ENCODE measurements around the gene CFAP77.

Gene CFAP77

DNA sequence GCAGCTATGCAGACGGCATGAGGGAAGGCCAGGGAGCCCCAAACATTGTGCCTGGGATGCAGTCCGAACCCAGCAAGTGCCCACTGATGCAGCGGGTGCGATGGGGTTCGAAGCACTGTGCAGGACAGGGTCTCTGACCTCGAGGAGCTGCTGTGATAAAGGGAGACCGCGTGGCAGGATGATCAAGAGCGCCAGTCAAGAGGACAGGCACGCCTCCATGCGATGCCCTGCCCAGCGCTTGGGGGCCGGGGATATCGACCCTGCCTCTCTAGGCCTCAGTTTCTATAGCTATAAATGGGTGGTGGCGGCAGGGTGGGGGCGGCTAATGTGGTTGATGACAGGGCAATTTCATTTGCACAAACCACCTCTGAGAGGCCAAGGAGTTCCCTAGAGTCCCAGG, 87.7 kb downstream of the CFAP77 start:
- no peak for DNase-seq

DNA sequence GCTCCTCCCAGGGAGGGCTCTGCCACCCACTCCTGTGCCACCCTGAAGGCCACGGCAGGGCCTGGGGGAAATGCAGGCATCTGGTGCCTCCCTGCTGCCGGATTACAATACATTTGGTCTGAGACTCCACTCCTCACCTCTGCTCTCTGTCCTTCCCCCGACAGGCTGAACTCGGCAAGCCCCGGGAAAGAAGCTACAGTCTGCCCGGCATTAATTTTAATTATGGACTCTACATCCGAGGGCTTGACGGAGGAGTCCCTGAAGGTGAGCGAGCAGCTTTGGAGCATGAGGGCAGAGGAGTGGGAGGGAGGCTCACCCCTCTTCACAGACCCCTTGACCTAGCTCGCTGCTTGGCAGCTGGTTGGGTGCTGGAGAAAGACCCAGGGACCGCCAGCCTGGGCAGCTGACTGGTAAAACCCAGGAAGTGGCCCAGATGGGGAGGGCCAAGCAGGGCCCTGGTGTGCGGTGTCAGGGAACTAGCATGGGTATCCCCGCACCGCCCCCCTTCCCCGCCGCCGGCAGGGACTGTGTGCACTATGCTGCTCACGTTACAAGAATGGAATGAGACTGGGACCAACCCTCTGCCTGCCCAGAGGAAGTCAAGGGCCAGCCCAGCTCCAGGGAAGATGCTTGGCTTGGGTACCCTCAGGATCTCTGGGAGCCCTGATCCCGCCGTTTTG, 88.7 kb downstream of the CFAP77 start:
- no peak for DNase-seq

DNA sequence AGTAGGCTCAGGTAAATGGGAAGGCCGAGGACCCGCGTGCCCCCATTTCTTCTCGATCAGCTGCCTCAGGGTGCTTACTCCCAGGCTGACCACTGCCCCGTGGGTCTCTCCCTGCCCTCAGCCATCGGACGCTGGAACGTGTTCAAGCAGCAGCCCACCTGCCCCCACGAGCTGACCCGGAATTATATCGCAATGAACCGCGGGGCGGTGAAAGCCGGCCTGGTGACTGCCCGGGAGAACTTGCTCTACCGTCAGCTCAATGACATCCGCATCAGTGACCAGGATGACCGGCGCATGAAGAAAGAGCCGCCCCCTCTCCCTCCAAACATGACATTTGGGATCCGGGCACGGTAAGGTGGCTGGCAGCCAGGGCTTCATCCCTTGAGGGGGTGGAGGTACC, 89.2 kb downstream of the CFAP77 start:
- DNase-seq = no peak

DNA sequence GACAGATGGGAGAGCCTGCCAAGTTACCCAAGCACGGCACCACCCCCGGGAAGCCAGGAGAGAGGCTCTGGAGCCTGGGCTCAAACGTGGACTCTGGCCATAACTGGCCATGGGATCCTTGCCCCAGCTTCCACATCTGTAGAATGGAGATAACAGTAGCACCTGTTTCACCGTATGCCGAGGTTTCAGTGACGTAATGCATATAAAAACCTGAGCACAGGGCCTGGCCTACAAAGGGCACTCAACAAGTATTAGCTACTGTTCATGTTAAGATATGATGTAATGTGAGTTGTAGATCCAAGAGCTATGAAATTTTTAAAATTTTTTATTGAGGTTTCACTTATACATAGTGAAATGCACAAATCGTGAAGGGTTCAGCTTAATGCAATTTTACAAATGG, 90.2 kb downstream of the CFAP77 start:
- DNase-seq = no peak

DNA sequence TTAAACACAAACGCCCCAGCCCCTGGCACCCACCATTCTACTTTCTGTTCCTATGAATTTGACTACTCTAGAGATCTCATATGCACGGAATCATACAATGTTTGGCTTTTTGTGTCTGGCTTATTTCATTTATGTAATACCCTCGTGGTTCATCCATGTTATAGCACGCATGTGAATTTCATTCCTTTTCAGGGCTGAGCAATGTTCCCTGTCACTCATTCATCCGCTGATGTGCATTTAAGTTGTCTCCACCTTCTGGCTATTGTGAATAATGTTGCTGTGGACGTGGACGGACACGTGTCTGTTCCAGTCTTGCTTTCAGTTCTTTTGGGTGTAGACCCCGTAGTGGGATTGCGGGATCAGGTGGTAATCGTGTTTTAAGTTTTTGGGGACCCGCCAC, 92.5 kb downstream of the CFAP77 start:
- no peak for DNase-seq

DNA sequence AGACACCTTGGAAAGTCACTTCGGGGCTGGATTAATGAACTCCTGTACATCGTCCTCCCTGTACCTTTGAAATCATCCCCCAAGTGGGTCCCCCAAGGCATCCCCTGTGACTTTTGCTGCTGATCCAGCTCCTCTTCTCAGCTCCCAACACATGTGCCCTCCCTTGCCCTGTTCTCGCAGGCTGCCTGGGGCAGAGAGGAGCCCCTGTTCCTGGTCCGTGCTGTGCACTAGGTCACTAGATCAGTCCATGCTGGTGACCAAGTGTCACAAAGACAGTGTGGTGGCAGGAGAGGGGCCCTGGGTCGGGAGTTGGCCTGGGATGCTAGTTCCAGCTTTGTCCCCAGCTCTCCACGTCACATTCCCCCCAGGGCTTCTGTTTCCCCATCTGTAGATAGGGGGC, 93.1 kb downstream of the CFAP77 start:
- DNase-seq = no peak

DNA sequence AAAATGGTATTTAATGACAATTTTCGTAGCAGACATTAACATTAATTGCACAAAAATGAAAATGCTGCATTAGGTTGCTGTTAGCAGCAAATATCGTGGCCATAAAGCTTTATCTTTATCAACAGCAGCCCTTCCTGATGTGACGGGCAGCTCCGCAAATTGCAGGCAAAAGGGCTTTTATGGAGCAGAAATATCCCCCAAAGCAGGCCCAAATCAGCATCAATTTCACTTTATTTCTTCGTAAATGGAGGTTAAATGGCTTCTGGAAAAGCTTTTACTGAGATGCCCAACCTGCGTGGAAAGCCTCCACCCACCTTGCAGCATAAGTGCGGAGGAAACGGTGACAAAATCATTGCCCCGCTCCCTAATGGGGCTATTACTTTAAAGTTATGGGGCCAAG, 94.5 kb downstream of the CFAP77 start:
- no peak for DNase-seq

DNA sequence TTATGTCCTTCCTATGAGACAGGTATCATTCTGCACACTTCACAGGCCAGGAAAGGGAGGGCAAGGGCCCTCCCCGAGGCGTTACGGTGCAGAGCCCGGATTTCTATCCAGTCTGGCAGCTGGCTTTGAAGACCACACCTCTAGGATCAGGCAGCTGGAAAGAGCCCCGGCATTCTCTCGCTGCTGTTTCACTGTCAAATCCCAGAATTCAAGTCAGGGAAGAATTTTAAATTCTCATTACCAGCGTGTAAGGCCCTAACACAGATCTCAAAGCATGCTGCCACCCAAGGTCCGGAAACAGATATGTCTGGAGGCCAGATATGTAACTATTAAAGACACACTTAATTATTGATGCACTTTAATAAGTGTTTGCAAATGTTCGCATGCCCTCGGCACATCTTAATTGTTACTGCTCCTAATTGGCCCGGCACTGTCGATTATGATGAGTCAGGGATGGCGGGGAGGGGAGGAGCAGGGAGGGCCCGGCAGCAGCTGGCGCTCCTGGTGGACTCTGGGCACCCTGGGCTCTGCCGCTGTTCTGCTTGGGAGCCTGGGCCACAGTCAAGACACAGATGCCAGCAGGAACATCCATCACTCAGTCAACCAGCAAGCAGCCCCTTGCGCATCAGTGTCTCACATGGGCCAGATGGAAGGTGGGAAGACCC, 96.1 kb downstream of the CFAP77 start:
- DNase-seq = no peak

DNA sequence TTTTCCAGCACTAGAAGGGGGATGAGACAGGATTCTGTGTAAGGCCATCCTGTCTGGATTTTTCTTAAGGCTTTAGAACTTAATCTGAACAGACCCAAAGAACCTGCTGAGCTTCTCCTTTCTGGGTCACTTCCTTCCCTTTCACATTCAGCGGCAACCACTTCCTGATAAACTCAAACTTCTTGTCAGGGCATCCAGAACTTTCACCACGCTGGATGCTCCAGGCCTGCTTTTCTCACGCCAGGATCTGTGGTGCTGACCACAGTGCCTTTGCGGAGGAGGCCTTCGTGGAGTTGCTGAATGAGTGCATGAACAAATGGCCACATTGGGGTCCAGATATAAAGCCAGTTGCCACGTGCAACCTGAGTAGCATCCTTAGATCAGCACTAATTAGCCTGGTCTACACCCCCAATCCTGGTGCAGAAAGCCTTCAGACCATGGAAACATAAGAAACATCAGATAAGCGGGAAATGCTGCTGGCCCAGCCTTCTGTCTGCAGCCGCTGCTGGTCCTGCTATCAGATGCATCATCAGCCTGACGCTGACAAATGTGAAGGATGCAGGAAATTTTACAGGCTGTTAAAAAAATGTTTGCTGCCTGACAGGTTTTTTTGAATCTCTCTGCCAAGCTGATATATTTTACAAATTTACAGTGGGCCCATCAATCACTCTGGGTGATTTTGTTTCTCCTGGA, 97.1 kb downstream of the CFAP77 start:
- no peak for DNase-seq

DNA sequence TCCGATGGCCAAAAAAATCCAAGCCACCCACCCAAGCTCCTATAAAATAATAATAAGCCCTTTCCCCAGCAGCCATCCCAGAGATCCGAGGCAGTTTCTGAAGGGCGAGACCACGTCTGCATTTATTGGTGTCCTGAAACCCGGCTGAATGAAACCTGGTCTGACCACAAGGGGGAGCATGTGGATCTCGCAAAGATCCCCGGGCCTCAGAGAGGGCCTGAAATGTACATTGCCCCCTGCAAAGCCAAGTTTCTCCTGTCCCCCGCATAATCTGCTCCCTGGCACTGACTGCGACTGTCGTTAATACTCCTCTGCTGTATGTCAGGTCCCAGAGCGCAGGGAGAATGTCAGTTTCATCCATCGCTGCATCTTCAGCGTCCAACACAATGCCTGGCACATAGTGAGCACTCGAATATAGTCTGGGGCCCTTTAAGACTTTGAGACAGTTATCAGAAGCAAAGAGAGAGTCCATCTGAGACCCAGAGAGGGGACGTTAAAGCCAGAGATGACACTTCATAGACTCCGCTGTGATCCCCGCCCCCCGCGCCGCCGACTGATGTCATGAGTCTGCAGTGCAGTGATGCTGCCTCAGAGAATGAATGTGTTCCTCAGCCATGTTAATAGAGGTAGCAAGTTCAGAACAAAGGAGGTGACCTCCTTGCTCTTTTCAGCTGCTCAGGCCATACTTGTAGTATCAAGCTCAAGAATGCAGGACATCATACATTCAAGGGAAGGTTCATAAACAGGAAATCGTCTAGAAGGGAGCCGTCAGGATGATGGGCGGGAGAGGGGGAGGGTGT, 97.9 kb downstream of the CFAP77 start:
- peak; percentile 88 for DNase-seq

DNA sequence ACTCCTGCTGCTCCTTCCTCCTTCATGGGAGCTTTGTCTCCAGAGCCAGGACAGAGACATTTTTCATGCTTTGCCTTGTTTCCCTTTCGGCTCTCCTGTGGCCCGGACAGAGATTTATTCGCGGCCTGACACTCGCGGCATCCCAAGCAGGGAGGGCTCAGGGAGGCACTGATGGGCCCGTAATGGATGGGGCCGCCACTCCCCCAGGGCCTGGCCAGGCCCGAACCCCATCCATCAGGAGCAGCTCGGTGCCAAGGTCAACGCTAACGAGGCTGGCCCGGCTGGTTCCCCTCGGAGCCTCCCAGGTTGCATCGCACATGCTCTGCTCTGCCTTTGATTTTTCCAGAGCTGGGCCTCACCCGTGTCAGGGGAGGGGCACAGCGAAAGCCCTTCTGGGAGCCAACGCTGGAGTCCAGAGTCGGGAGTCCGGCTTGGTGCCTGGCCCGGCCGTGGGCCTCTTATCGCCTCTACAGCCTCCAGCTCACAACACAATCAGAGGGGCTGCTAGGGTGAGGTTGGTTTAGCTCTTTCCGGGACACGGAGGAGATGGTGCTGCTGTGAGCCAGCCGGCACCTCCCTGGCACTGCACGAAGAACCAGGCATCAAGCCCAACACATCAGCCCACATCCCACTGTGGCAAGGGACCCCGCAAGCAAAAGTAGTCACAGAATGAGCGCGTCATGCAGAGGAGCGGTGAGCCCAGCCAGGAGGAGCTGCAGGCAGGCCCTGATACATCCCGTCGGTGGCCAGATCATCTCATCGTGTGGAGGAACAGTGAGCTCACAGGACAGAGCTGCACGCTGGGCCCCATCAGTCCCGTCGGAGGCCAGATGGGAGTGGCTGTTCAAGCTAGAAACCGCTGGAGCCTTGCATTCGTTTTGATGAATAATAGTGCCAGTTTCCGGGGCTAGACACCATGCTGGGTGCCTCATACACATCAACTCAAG, 100.2 kb downstream of the CFAP77 start:
- no peak for DNase-seq

DNA sequence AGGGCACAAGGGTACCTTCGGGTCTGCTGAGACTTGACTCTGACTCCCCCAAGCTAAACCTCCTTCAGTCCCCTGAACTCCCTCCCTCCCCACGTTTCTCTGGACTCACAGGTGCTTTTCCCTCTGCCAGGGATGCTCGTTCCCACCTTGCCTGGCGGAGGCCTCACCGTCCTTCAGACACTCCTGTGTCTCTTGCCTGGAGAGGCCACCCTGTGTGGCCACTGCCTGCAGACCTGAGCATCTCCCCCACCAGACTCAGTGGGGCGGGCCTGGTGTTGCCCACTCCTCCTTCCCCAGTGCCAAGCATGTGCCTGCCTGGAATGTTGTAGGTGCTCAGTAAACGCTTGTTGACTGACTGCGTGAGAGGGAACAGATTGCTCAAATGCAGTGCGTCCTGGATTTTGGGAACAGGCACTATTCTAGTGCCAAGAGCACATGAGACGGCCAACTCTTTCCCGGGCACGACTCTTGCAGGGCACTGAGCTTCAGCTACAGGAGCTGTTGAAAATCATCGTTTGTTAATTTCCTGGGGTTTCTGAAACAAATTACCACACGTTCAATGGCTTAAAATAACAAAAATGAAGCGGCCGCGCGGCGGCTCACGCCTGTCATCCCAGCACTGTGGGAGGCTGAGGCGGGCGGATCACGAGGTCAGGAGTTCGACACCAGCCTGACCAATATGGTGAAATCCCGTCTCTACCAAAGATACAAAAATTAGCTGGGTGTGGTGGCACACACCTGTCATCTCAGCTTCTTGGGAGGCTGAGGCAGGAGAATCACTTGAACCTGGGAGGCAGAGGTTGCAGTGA, 101.4 kb downstream of the CFAP77 start:
- no peak for DNase-seq

DNA sequence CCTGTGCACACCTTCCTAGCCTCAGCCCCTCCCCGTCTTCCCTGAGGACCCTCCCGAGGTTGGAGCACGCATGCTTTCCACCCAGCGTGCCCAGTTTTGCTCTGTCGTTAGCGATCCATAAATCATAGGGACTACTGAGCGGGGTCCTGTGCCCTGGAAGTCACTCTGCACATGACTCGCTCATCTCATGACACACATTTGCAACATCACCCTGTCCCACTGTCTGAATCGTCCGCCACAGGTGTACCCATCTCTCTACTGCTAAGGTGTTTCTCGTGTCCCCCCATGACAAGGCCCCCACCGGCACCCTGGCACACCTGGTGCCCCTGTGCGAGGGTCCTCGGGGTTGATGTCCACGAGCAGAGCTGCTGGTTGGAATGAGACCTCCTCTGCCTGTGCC, 103.4 kb downstream of the CFAP77 start:
- no peak for DNase-seq

DNA sequence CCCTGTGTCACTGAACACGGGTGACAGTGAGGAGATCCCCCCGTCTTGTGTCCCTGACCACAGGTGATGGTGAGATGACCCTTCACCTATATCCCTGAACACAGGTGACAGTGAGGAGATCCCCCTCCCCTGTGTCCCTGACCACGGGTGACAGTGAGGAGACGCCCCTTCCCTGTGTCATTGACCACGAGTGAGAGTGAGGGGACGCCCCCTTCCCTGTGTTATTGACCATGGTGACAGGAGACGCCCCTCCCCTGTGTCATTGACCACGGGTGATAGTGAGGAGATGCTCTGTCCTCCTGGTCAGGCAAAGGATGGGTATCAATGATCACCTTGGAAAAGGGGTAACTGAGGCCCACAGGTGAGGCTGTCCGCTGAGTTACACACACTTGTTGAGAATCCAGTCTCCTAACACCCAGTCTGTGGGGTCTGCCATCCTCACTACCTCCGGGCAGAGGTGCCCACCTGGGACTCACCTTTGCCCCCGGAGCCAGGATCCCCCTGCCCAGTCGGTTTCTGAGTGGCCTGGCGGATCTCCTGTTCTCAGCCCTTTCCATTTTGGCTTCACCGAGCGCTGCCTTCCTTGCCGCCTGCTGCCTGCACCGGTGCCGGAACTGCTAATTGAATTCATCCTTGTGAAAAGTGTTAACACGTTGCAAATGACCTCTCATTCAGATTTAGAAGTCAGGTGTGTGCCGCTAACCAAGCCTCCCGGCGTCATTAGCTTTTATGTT, 104.2 kb downstream of the CFAP77 start:
- no peak for DNase-seq

DNA sequence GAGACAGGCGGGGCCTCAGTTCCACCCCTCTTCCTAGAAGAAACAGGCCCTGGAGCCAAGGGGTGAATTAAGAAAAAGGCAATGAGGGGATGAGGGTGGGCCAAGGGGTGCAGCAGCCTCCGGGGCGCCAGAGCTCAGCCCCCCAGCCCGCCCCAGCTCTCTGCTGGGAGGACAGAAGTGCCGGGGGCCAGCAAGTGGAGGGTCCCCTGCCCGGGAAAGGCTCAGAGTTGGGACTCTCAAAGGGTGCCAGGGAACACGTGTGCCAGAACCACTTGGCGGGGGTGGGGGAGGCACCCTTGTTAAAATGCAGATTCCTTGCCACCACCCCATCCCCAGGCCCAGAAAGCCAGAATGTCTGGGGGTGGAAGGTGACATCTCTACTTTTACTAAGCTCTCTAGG, 104.8 kb downstream of the CFAP77 start:
- DNase-seq = no peak

DNA sequence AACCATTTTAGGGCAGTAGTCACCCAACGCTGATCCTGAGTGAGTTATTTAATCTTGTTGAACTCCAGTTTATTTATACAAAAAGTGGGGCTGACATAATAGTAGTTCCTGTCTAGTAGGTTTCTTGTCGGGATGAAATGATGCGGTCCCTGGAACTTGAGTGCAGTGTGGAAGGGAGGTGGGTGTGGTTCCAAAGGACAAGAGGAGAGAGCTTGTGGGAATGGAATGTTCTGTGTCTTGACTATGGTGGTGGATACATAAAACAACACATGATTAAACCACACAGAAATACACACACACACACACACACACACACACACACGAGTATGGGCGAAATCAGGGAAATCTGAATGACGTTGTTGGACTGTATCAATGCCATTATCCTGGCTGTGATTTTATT, 106.3 kb downstream of the CFAP77 start:
- no peak for DNase-seq

DNA sequence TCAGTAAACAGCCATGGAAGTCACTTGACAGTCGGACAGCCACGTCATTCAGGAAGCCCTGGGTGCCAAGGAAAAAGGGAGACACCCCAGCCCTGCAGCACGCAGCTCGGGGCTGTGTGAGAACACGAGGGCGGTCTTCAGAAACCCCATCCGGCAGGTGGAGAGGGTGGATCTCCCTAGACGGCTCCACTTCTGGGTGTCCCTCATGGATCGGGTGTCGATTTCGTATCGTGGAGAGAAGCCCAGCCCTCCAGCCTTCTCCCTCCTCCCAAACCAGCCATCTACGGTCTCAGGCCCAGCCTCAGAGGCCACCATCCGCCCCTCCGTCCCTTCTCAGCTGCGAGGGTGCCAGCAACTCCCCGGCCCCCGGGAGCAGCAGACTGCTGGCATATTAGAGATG, 106.9 kb downstream of the CFAP77 start:
- DNase-seq = no peak

DNA sequence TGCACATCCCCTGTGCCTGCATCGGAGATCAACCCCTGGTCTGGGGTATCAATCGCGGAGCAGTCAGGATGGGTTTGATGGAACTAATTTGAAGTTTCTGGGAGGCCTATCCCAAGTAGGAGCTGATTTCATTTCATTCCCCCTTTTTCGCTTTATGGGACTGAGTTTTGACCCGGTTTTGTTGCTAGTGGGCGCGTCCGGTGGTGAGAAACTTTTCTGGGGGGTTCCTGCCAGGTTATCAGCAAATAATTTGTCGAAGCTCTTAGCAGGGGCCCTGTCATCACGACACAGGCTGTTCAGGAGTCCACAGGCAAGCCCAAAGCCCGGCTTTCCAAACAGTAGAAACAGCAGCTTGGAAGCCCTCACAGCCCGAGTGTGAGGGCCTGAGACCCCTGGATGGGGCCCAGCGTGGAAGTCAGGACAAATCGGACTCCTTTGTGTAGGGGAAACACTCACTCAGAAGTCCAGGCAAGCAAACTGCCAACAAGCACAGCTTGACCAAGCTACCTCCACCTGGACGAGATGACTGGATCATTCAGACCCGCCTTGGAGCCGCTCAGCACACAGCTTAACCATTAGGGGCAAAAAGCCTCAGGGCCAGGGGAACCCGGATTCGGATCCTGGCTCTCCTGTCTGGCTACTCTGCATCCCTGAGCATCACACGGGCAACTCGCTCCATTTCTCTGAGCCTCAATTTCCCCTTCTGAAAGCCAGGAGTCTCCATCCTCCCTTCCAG, 108.0 kb downstream of the CFAP77 start:
- no peak for DNase-seq

DNA sequence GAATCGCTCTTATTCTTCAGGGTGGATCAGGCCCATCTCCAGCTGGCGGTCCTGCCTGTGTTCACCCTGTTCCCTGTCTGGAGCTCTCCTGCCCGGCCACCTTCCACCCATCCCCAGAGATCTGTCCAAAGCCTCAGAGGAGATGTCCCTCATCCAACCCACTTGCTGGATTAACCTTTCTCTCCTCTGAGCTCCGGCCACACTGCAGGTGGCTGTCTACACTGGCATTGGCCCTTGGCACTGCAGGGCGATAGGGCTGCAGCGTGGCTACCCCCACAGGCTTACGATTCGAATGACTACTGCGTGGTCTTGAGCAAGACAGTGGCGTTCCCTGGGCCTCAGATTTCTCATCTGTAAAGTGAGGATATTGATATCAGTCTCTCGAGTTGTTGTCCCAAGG, 108.6 kb downstream of the CFAP77 start:
- DNase-seq = no peak

DNA sequence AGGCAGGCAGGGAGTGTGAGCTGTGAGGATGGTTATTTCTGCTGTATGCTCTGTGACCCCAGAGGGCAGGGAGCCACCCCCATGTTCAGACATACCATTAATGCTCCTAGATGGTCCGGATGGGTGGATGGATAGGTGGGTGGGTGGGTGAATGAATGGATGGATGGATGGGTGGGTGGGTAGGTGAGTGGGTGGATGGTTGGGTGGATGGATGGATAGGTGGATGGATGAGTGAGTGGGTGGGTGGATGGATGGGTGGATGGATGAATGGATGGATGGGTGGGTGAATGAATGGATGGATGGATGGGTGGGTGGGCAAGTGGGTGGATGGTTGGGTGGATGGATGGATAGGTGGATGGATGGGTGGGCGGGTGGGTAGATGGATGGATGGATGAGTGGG, 109.0 kb downstream of the CFAP77 start:
- DNase-seq = no peak

Data from 8988T (cell line).